ENCODE data around the gene TBC1D32.
"Not testable (repeated sequence)": the region's sequence is repeated elsewhere in the genome, so short reads cannot be mapped to it uniquely, and the experiment has no call there.

The TBC1D32 gene

GRCh38 chr6:121330516-121330915 lies 3.8 kb downstream of the TBC1D32 start:
- peak in 1 of 2 experiments; percentile 35 for DNase-seq

GRCh38 chr6:121321282-121321681 lies 13.0 kb downstream of the TBC1D32 start:
- DNase-seq, result no peak

- no peak for DNase-seq
Measured at GRCh38 chr6:121319603-121320002, 14.7 kb downstream of the TBC1D32 start.

DNA sequence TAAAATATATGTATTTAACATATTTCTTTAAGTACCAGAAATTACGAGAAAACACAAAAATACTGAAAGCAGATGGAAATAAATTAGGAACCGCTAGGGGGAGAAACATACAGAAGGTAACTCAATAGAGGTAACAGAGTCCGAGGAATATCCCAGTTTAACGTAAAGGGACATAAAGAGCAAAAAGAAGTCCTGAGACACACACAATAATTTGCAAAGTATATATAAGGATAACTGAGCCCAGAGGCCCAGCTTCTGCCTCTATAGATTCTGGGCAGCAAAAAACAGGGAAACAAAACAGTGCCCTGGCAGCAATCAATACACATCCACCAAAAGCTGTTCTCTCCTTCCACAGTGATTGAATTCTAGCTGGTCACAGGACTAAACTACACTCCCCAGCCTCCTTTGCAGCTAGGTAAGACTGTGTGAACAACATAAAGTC lies 15.1 kb downstream of the TBC1D32 start:
- no peak for DNase-seq

DNA sequence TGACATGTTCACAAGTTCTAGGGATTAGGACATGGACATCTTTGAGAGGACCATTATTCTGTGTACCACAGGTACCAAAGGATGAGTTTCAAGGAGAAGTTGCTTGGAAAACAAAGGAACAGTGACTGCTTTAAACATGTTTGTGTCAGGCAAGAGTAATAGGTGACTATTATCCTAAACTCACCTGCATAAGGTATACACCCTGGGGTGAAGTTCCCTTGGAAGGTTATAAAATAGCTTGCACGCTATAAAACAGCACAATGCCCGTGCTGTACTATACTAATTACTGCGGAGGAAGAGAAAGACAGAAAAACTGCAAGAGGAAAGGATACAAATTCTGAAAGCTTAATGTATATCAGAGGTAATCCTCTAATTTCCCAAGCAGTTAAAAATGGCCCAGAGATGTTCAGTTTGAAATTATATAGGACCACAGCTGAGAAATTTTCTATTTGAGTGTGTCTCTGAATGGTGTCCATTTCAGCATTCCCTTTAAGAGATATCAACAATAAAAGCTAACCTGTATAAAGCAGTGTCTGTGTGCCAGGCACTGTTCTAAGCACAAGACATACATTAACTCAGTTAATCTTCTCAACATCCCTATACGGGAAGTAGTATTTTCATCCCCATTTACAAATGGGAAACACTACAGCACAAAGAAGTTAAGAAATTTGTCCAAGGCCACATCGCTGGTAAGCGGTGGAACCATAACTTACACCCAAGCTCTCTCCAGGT lies 19.7 kb downstream of the TBC1D32 start:
- no peak for DNase-seq

DNA sequence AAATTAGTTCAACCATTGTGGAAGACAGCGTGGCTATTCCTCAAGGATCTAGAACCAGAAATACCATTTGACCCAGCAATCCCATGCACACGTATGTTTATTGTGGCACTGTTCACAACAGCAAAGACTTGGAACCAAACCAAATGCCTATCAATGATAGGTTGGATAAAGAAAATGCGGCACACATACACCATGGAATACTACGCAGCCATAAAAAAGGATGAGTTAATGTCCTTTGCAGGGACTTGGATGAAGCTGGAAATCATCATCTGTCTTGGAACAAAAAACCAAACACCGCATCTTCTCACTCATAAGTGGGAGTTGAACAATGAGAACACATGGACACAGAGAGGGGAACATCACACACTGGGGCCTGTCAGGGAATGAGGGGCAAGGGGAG lies 22.5 kb downstream of the TBC1D32 start:
- DNase-seq, result not testable (repeated sequence)

DNA sequence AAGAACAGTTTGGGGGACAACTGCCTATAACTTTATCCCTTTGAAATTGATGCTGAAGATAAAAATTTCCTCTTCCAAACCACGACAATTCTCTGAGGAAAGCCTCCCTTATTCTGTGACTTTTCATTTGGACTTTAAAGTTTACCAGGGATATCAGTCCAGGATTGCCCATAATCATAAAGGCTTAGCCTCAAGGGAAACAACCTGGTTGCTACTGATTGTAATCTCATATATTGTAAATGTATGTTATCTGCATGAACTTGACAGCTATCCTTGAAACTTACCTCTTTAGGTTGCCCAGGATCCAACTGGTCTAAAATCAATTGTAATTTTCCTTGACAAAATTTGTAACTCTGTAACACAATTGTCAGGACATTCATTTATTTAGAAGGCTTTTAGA lies 23.8 kb downstream of the TBC1D32 start:
- DNase-seq, result no peak

- DNase-seq, result no peak
Measured at GRCh38 chr6:121309768-121310469, 24.4 kb downstream of the TBC1D32 start.

DNA sequence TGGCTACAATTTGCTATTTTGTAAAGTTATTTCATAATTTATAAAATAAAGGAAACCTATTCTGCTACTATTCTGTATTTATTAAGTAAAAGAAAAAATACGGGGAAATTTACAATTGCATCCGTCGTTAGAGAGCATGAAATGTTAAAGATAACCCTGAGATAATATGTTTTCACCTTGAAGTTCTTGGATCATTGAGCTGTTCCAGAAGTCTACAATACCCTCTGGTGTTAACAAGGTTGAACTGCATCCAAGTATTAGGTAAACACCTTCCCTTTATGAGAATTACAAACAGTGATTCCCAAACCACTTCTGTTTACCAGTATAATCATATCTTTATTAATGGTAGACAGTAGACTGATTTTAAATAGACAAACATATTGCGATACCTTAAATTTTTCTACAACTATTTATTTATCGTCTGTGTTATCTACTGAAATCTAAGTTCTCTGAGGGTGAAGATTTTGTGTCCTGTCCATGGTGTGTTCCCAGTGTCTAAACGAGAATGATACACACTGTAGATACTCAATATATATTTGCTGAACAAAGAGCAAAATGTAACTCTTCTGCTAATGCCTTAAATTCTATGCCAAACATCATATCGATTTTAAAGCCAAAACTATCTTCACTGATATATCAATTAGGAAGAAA lies 28.2 kb downstream of the TBC1D32 start:
- peak; percentile 68 to 75 for DNase-seq

DNA sequence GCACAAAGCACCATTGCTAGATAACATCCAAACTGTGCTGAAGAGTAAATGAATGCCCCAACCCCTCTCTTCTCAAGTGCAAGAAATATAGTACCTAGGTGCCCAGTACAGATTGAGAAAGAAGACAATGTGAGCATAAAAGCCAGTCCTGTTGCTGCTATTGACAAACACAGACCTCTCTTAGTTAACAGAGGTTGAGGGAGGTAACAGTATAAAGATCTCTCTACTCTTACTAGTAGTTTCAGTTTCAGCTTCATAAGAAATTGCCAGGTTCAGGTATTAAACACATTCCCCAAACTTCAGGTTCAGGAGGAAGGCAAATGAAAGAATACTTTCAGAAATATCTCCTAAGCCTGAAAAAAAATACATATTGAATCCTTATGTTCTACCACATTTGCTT lies 31.4 kb downstream of the TBC1D32 start:
- DNase-seq, result no peak

DNA sequence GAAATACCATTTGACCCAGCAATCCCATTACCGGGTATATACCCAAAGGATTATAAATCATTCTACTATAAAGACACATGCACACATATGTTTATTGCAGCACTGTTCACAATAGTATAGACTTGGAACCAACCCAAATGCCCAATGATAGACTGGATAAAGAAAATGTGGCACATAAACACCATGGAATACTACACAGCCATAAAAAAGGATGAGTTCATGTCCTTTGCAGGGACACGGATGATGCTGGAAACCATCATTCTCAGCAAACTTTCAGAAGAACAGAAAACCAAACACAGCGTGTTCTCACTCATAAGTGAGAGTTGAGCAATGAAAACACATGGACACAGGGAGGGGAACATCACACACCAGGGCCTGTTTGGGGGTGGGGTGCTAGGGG lies 33.1 kb downstream of the TBC1D32 start:
- not testable (repeated sequence) for DNase-seq

GRCh38 chr6:121297694-121298093 lies 36.6 kb downstream of the TBC1D32 start:
- DNase-seq, result peak; percentile 38 to 60

- no peak for DNase-seq
Measured at GRCh38 chr6:121285041-121285440, 49.2 kb downstream of the TBC1D32 start.

DNA sequence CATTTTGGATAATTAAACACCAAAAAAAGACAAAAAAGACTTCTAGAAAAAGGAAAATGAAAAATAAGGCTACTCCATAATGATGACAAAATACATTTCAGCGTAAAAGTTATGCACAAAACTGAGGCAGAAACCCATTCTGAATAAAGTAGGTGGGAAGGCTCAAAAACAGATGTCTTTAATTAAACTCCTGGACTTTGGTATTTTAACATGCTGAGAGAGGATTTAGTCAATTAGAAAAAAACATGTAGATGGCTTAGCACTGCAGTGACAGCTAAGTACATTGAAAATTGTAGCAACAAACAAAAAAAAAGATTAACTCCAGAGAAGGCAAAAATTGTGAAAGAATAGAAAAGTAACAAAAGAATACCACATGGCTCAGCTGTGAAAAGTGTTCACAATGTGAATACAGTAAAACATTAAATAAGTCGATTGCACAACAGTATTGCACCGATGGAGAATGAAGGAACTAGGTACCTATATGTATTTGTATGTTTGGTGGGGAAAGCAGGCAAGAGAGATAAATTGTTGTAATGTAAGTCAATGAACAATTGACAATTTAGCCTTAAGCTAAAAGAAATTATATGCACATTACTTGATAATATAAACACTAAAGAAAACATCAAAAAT lies 59.5 kb downstream of the TBC1D32 start:
- DNase-seq, result no peak

DNA sequence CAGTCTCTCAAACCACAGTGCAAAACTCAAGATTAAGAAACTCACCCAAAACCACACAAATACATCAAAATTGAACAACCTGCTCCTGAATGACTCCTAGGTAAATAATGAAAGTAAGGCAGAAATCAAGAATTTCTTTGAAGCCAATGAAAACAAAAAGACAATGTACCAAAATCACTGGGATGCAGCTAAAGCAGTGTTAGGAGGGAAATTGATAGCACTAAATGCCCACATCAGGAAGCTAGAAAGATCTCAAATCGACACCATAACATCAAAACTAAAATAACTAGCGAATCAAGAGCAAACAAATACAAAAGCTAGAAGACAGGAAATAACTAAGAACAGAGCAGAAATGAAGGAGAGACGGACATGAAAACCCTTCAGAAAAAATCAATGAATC lies 70.5 kb downstream of the TBC1D32 start:
- DNase-seq, result no peak

DNA sequence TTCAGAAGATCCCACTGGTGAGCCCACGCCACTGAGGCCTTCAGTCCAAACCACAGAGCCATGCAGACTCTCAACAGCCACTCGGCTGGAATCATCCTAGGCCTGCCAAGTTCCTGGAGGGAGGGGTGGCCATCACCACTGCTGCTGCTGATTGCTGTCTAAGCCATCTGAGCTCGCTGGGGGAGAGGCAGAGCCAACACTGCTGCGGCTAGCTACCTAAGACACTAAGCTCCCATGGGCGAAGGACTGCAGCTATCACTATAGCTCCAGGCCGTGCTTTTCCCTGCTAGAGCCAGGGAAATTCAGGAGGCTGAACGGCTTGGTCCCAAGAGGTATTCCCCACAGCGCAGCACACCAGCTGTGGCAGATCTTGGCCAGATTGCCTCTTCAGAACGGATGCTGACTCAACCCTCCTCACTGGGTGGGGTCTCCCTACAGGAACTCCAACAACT lies 73.6 kb downstream of the TBC1D32 start:
- no peak for DNase-seq

- DNase-seq, result no peak
Measured at GRCh38 chr6:121247386-121247785, 86.9 kb downstream of the TBC1D32 start.

- no peak for DNase-seq
Measured at GRCh38 chr6:121242386-121242785, 91.9 kb downstream of the TBC1D32 start.

GRCh38 chr6:121237859-121238258 lies 96.4 kb downstream of the TBC1D32 start:
- DNase-seq, result no peak

DNA sequence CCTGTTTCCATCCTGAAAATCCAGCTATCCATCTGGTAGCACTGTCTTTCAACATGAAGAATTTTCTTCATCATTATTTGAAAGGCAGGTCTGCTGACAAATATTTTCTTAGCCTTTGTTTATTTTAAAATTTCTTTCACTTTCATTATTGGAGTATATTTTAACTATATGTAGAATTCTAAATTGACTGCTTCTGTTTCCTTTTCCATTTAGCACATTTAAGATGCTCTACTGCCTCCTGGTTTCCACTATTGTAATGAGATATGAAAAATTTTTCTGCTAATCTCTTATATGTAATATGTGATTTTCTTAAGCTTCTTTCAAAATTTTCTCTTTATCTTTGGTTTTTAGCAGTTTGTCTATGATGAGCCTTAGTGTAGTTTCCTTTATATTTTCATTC lies 97.3 kb downstream of the TBC1D32 start:
- no peak for DNase-seq

DNA sequence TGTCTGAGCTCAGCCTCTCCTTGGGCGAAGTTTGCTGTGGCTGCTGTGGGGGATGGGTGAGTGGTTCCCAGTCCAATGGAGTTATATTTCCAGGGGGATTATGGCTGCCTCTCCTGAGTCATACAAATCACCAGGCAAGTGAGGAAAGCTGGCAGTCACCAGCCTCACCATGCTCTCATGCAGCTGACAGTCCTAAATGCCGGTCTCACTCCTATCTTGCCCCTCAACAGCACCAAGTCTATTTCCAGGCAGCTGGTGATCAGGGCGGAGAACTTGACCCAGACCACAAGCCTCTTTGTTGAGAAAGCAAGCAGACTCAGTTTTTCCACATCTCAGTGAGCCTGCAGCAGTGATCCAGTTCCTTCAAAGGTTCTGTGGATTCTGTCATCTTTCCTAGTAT lies 98.9 kb downstream of the TBC1D32 start:
- DNase-seq, result no peak

GRCh38 chr6:121223930-121224329 lies 110.3 kb downstream of the TBC1D32 start:
- DNase-seq, result no peak

DNA sequence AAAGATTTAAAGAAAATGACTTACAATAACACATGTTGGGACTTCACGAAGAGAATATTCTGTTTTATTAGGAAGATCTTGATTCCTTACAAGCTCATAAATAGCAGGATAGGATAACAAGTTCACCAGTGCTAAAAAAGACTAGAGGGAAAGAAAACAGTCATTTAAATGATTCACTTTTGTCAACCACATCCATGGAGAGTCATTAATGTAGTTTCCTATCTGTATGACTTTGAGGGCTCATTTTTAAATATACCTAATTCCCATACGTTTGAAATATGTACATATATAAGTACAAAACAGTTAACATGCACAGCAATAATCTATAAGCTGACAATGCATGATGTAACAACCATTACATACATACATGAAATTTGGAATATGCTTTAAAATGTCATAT lies 111.1 kb downstream of the TBC1D32 start:
- no peak for DNase-seq

Data from Kasumi-1 (cell line).